Mesothelial cell of epicardium (in vitro differentiated cells): ENCODE data around the gene SMTNL1. TPM values are rescaled to one million over a fixed set of nuclear protein-coding genes. Genes with fewer than 3 reads are reported as not detected.

ENCODE experiments used
- DNase-seq, 2 experiments: peaks; one replicate each; pipeline ENCODE4 v3.0.0; 2021; ENCODE audit warnings: low spot score in 2 of 2; ENCODE audit not compliant: unreplicated experiment in 2 of 2
- H3K27ac Mint-ChIP-seq: 2 replicates; pipeline ENCODE4 v1.8.0; 2021; ENCODE audit warnings: mixed read lengths
- H3K27me3 Mint-ChIP-seq: 2 replicates; pipeline ENCODE4 v1.8.0; 2021; ENCODE audit warnings: low read depth, mixed read lengths
- H3K36me3 Mint-ChIP-seq: 2 replicates; pipeline ENCODE4 v1.8.0; 2021; ENCODE audit warnings: mixed read lengths
- H3K4me1 Mint-ChIP-seq: 2 replicates; pipeline ENCODE4 v1.8.0; 2021; ENCODE audit warnings: mixed read lengths
- H3K4me3 Mint-ChIP-seq: 2 replicates; pipeline ENCODE4 v1.8.0; 2021; ENCODE audit warnings: mild to moderate bottlenecking, moderate library complexity, mixed read lengths
- H3K9me3 Mint-ChIP-seq: 2 replicates; pipeline ENCODE4 v1.8.0; 2021; ENCODE audit warnings: mixed read lengths
- CTCF ChIP-seq: fragments of 200-600 bp; sonication (generic); IDR thresholded peaks from one replicate; pipeline ENCODE4 v1.5.0; 2021; ENCODE audit warnings: antibody characterized with exemption; ENCODE audit not compliant: unreplicated experiment
- total RNA-seq: library from RNA; stranded (reverse); gene quantifications from 3 replicates; pipeline ENCODE4 v1.2.1, GENCODE V29; 2021

Gene SMTNL1
- total RNA-seq, 1 donor from 2014 or later, result not detected

- no peaks in the 10 kb centered on the region for H3K9me3 Mint-ChIP-seq
- H3K4me3 Mint-ChIP-seq, result no peak overlapping the region
- no peak for TF ChIP-seq CTCF
- no peaks in the 10 kb centered on the region for H3K36me3 Mint-ChIP-seq
- H3K4me1 Mint-ChIP-seq, result peaks cover 10% of the 10 kb centered on the region
- no peak overlapping the region for H3K27ac Mint-ChIP-seq
- H3K27me3 Mint-ChIP-seq, result no peaks in the 10 kb centered on the region
- no peak for DNase-seq
Observed at GRCh38 chr11:57571606-57572005, 34.2 kb downstream of the SMTNL1 start.

DNA sequence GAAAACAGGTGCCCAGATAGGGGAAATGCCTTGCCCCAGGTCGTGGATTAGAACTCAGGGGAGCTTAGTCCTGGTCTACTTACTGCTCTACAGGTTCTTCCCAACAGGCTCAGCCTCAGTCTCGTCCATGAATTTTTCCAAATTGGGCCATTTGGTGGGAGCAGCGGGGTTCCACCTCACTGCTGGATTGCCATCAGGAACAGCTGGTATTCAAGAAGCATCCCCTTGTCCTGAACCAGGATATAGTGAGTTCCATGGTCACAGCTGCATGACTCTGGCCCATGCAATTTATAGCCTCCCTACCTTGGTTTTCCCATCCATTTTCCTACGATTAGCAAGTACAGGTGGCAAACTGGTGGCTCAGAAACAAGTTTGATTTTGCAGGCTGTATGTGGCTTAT lies 36.7 kb downstream of the SMTNL1 start:
- no peaks in the 10 kb centered on the region for H3K36me3 Mint-ChIP-seq
- H3K4me3 Mint-ChIP-seq, result no peak overlapping the region
- no peak overlapping the region for H3K27ac Mint-ChIP-seq
- no peaks in the 10 kb centered on the region for H3K4me1 Mint-ChIP-seq
- H3K27me3 Mint-ChIP-seq, result no peaks in the 10 kb centered on the region
- no peaks in the 10 kb centered on the region for H3K9me3 Mint-ChIP-seq
- DNase-seq, result no peak
- no peak for TF ChIP-seq CTCF

DNA sequence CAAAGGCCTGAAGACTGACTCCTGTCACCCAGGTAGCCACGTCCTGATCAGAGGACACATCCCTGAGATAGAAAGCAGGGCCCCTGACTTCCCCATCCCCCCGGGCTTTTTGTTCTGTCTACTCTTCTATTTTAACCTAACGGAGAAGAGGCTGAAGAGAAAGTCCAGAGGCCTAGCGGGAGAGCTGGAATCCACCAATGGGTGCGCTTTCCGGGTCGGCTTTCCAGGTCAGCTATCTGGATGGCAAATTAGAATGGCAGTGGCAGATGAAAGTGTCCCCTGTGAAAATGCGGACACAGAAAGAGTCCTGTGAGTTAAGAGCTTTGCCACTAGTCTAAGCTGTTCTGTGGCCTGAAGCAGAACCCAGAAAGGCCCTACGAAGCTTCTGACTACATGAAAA lies 46.9 kb downstream of the SMTNL1 start:
- no peak for TF ChIP-seq CTCF
- H3K4me3 Mint-ChIP-seq, result no peak overlapping the region

DNA sequence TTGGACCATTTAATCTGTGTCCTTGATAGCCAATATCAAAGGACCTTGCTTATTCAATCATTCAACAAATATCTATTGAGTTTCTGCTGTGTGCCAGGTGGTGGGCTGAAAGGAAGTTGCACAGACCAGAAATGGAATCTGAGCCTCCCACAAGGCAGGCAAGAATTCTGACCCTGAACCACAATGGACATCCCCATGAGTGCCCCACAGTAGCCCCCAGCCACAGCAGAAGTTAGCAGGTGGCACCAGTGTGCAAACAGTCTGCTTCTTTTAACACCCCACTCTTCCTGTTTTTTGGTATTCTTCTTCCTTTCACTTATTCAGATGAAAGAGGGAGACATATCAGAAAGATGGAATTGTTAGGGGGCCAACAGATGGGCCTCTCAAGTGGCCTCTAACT lies 47.9 kb downstream of the SMTNL1 start:
- no peak for DNase-seq
- Mint-ChIP-seq H3K27ac (no peak overlapping the region), H3K27me3 (no peaks in the 10 kb centered on the region), H3K36me3 (no peaks in the 10 kb centered on the region), H3K4me3 (no peak overlapping the region), H3K4me1 (peaks cover 11% of the 10 kb centered on the region), H3K9me3 (no peaks in the 10 kb centered on the region)
- no peak for TF ChIP-seq CTCF

More for the DNA sequence above, 46.9 kb downstream of the SMTNL1 start:
- DNase-seq, result no peak
- H3K36me3 Mint-ChIP-seq, result no peaks in the 10 kb centered on the region
- no peaks in the 10 kb centered on the region for H3K27me3 Mint-ChIP-seq
- H3K27ac Mint-ChIP-seq, result no peak overlapping the region
- H3K4me1 Mint-ChIP-seq, result peaks cover 11% of the 10 kb centered on the region
- H3K9me3 Mint-ChIP-seq, result no peaks in the 10 kb centered on the region

GRCh38 chr11:57586711-57587245 lies 49.4 kb downstream of the SMTNL1 start:
- no peaks in the 10 kb centered on the region for H3K36me3 Mint-ChIP-seq
- no peaks in the 10 kb centered on the region for H3K27me3 Mint-ChIP-seq
- no peak for TF ChIP-seq CTCF
- H3K27ac Mint-ChIP-seq, result no peak overlapping the region
- no peaks in the 10 kb centered on the region for H3K9me3 Mint-ChIP-seq
- H3K4me1 Mint-ChIP-seq, result peaks cover 11% of the 10 kb centered on the region
- no peak for DNase-seq
- H3K4me3 Mint-ChIP-seq, result no peak overlapping the region

DNA sequence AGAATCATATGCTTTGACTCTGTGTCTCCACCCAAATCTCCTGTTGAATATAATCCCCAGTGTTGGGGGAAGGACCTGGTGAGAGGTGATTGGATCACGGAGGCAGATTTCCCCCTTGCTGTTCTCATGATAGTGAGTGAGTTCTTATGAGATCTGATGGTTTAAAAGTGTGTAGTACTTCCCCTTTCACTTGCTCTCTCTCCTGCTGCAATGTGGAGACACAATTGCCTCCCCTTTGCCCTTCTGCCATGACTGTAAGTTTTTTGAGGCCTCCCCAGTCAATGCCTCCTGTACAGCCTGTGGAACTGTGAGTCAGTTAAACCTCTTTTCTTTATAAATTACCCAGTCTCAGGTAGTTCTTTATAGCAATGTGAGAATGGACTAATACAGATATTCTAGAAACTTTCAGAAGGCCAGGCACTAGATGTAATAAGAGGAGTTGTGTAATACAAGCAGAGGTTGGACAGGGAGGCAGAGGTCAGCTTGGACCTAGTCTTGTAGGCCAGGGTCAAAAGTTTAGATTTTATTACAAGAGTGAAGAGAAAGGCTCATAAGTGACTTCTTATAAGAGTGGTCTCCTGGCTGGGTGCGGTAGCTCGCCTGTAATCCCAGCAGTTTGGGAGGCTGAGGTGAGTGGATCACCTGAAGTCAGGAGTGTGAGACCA lies 50.8 kb downstream of the SMTNL1 start:
- no peaks in the 10 kb centered on the region for H3K9me3 Mint-ChIP-seq
- H3K4me1 Mint-ChIP-seq, result peaks cover 11% of the 10 kb centered on the region
- no peak for TF ChIP-seq CTCF

More for the DNA sequence above, 50.8 kb downstream of the SMTNL1 start:
- H3K4me3 Mint-ChIP-seq, result no peak overlapping the region
- H3K36me3 Mint-ChIP-seq, result no peaks in the 10 kb centered on the region
- no peaks in the 10 kb centered on the region for H3K27me3 Mint-ChIP-seq
- no peak overlapping the region for H3K27ac Mint-ChIP-seq
- DNase-seq, result no peak
